ENCODE measurements around the gene MCU. TPM values are rescaled to one million over a fixed set of nuclear protein-coding genes. Genes with fewer than 3 reads are reported as not detected.

MCU gene
- total and polyA plus RNA-seq, 10 donors, result 7.2 to 29.2 (median 19.4) TPM

DNA sequence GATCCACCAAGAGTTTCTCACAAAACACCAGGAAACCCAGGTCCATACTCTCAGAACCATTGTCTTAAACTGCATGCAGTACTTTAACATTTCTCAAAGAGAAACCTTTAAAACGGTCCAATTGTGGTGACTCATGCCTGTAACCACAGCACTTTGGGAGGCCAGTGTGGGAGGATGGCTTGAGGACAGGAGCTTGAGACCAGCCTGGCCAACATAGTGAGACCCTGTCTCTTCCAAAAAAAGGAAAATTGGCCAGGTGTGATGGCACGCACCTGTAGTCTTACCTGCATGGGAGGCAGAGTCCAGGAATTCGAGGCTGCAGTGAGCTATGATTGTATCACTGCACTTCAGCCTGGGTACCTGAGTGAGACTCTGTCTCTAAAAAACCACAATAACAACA is 104.1 kb downstream of the MCU start:
- Histone ChIP-seq H3K36me3 (peaks cover 0 to 5% (median 0%) of the 10 kb centered on the region in 6 donors), H3K4me1 (peaks cover 0 to 22% (median 8%) of the 10 kb centered on the region in 6 donors), H3K9me3 (no peaks in the 10 kb centered on the region), H3K27ac (no peak overlapping the region), H3K4me3 (no peak overlapping the region), H3K27me3 (replicated peaks in 1 of 7) (no peaks in the 10 kb centered on the region)
- TF ChIP-seq, protein P1, sequence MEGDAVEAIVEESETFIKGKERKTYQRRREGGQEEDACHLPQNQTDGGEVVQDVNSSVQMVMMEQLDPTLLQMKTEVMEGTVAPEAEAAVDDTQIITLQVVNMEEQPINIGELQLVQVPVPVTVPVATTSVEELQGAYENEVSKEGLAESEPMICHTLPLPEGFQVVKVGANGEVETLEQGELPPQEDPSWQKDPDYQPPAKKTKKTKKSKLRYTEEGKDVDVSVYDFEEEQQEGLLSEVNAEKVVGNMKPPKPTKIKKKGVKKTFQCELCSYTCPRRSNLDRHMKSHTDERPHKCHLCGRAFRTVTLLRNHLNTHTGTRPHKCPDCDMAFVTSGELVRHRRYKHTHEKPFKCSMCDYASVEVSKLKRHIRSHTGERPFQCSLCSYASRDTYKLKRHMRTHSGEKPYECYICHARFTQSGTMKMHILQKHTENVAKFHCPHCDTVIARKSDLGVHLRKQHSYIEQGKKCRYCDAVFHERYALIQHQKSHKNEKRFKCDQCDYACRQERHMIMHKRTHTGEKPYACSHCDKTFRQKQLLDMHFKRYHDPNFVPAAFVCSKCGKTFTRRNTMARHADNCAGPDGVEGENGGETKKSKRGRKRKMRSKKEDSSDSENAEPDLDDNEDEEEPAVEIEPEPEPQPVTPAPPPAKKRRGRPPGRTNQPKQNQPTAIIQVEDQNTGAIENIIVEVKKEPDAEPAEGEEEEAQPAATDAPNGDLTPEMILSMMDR (IDR thresholded peaks at IDR 0.05 in 8 of 11, conservative IDR thresholded peaks at IDR 0.05 in 3 of 11), result no peak
- no peak for TF ChIP-seq POLR2A (IDR thresholded peaks at IDR 0.05)
- TF ChIP-seq POLR2AphosphoS5 (IDR thresholded peaks at IDR 0.05), result no peak
- WGBS, 5 donors, result 78 to 90% (median 83%) methylated on average over 3 of the region's 3 CpGs
- no peak for DNase-seq
- intact Hi-C loops (cut with DNase I; ENCODE audit: low total_unique reads), result no loop called here

DNA sequence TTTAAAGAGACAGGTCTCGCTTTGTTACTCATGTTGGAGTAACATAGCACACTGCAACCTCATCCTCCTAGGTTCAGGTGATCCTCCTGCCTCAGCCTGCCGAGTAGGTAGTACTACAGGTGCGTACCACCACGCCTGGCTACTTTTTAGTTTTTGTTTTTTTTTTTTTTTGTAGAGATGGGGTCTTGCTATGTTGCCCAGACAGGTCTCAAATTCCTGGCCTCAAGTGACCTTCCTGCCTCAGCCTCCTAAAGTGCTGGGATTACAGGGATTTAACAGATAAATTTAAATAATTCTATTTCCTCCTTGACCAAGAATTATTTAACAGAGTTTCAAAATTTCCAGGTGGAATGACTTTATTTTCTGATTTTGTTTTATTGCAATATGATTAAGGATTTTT is 104.6 kb downstream of the MCU start:
- 94 to 99% (median 94%) methylated on average over 4 of the region's 4 CpGs for WGBS, 5 donors
- no peak for DNase-seq
- peaks cover 0 to 27% (median 11%) of the 10 kb centered on the region in 6 donors for H3K4me1 ChIP-seq
- no peak overlapping the region for H3K4me3 ChIP-seq
- TF ChIP-seq POLR2AphosphoS5 (IDR thresholded peaks at IDR 0.05), result no peak
- TF ChIP-seq, protein P1 (IDR thresholded peaks at IDR 0.05 in 8 of 11, conservative IDR thresholded peaks at IDR 0.05 in 3 of 11), result no peak
- TF ChIP-seq POLR2A (IDR thresholded peaks at IDR 0.05), result no peak
- H3K36me3 ChIP-seq, result peaks cover 0 to 5% (median 0%) of the 10 kb centered on the region in 6 donors
- no peaks in the 10 kb centered on the region for H3K27me3 ChIP-seq (replicated peaks in 1 of 7)
- no peak overlapping the region for H3K27ac ChIP-seq
- H3K9me3 ChIP-seq, result no peaks in the 10 kb centered on the region
- intact Hi-C loops (cut with DNase I; ENCODE audit: low total_unique reads), result no loop called here

DNA sequence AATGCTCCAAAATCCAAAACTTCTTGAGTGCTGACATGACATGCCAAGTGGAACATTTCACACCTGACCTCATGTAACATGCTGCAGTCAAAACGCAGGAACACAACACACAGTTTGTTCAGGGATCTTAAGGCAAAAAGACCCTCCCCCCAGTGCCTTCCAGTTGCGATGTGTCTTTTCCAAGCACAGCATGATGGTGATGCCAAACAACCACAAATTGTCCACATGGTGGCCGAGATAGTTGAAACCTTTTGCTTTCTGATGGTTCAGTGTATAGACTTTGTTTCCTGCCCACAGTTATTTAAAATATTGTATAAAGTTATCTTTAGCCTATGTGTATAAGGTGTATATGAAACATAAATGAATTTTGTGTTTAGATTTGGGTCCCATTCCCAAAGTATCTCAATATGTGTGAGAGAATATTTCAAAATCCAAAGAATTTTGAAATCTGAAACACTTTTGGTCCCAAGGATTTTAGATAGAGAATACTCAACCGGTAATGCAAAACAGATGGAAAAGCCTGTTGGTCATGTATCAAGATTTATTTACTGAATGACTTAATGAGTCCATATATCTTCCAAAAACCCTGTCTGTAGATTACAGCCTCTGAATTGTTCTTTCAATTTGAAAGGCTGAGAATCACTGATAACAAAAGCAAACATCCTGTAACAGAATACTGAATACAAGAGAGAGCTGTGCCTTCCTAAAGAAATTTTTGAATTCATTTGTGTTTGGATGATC is 108.2 kb downstream of the MCU start:
- H3K27me3 ChIP-seq (replicated peaks in 1 of 7), result no peaks in the 10 kb centered on the region
- peaks cover 0 to 5% (median 0%) of the 10 kb centered on the region in 6 donors for H3K36me3 ChIP-seq
- DNase-seq, result no peak
- no peak for TF ChIP-seq POLR2AphosphoS5 (IDR thresholded peaks at IDR 0.05)
- TF ChIP-seq, protein P1 (IDR thresholded peaks at IDR 0.05 in 8 of 11, conservative IDR thresholded peaks at IDR 0.05 in 3 of 11), result no peak
- TF ChIP-seq POLR2A (IDR thresholded peaks at IDR 0.05), result no peak
- 75 to 83% (median 80%) methylated on average over 4 of the region's 4 CpGs for WGBS, 5 donors
- H3K4me1 ChIP-seq, result peaks cover 0 to 31% (median 9%) of the 10 kb centered on the region in 6 donors
- no peak overlapping the region for H3K4me3 ChIP-seq
- H3K9me3 ChIP-seq, result no peaks in the 10 kb centered on the region
- intact Hi-C loops (cut with DNase I; ENCODE audit: low total_unique reads), result no loop called here
- H3K27ac ChIP-seq, result no peak overlapping the region

DNA sequence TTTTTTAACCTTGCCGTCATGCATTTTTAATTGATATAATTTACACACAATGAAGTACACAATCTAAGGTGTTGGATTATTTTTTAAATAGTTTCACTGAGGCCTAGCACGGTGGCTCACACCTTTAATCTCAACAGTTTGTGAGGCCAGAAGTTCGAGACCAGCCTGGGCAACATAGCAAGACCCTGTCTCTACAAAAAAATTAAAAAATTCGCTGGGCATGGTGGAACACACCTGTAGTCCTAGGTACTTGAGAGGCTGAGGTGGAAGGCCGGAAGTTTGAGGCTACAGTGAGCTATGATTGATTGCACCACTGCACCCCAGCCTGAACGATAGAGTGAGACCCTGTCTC is 108.8 kb downstream of the MCU start:
- WGBS, 5 donors, result 84 to 92% (median 85%) methylated on average over 6 of the region's 6 CpGs
- Histone ChIP-seq H3K4me3 (no peak overlapping the region), H3K27ac (no peak overlapping the region)

More for the DNA sequence above, 108.8 kb downstream of the MCU start:
- Histone ChIP-seq H3K9me3 (no peaks in the 10 kb centered on the region), H3K4me1 (peaks cover 0 to 31% (median 9%) of the 10 kb centered on the region in 6 donors), H3K36me3 (peaks cover 0 to 4% (median 0%) of the 10 kb centered on the region in 6 donors), H3K27me3 (replicated peaks in 1 of 7) (no peaks in the 10 kb centered on the region)
- TF ChIP-seq POLR2A (IDR thresholded peaks at IDR 0.05) (no peak), POLR2AphosphoS5 (IDR thresholded peaks at IDR 0.05) (no peak)
- TF ChIP-seq, protein P1 (IDR thresholded peaks at IDR 0.05 in 8 of 11, conservative IDR thresholded peaks at IDR 0.05 in 3 of 11), result no peak
- intact Hi-C loops (cut with DNase I; ENCODE audit: low total_unique reads), result no loop called here
- DNase-seq, result no peak

Measured in spleen (tissue), 11 donors.